ENCODE measurements around the gene UBASH3A.

Gene UBASH3A

DNA sequence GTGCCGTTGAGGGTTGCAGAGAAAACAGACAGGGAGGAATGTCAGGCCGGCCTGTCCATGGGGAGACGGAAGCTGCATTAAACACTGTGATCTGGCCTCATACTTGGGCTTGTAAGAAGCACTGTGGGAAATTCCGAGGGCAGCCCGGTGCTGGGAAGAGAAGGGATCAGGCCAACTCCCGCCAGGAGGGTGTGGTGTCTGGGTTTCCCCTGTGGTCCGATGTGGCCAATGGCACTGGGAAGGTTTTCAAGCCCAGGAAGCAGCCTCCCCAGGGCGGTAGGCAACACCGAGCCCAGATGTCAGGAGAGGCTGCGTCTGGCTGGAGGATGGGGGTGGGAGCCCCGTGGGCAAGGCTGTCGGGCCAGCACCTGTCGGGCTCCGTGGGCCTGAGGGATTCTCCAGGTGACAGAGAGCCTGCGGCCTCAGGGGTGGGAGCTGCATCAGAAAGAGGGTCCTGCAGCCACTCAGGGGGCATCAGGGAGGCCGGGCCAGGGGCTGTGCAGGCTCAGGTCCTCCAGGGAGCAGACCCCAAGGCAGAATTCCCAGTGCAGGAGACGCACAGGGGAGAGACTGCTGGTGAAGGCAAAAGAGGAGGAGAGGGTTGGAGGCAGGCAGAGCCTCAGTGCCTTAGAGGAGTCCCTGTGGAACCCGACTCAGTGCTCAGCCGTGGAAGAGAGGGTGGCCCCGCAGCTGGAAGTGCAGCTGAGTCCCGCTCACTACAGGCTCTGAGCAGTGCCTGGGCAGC lies 8.4 kb downstream of the UBASH3A start:
- DNase-seq: no peak

DNA sequence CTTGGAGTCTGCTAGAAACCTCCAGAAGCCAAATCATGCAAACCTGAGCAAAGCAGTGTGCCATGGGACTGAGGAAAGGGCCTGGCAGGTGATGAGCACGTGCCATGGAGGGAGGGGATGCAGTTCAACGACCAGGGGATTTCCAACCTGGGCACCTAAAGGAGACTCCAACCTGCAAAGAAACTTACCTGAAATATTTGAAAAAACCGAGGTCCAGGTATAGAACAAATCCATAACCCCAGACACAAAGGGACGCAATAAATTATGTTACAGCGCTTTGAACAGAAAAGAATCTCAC lies 8.9 kb downstream of the UBASH3A start:
- no peak for DNase-seq

DNA sequence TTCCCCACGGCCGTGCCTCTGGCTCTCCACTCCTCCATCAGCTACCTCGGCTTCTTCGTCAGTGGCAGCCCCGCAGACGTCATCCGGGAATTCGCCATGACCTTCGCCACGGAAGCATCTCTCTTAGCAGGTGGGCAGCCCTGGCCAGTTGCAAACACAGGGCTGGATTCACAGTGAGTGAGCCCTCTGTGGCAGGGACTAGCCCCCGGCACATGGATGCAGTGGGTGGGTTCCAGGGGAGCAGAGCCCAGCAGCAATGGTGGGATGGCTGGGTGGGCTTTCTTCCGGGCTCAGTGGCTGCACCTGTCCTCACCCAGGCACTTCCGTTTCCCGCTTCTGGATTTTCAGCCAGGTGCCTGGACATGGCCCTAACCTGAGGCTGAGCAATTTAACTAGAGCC lies 9.4 kb downstream of the UBASH3A start:
- no peak for DNase-seq

DNA sequence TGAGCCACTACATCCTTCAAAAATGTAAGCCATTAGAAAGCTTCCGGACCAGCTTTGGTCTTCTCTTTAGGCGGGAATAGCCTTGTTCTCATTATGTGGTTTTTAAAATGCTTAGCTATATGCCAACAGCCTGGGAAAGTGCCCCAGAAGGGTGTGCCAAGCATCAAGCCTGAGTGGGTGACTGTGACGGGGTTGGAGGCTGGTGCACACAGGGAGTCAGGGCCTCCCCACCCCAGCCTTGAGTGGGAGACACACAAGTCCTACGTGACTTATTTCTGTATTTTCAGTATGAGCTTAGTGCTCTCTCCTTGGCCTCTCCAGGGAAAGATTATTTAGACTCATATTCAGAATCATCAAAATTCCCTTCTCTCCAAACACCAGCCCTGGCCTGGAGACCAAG lies 9.8 kb downstream of the UBASH3A start:
- no peak for DNase-seq

DNA sequence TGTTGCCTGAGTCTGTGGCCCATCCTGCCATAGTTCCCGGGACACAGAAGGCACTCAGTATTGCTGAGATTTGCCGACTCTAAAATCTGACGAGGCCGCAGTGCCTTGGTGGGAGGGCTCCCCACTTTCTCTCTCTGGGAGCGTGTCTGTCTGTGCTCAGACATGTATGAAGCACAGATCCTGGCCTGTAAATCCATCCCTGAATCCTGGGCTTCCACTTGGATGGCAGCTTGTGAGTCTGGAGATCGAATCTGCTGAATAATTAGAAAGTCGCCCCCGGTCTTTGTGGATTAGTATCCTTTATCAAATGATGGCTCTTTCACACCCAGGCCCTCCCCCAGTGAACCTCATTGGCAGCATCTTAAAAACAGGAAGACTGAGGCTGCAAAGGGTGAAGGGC lies 10.4 kb downstream of the UBASH3A start:
- DNase-seq: no peak

DNA sequence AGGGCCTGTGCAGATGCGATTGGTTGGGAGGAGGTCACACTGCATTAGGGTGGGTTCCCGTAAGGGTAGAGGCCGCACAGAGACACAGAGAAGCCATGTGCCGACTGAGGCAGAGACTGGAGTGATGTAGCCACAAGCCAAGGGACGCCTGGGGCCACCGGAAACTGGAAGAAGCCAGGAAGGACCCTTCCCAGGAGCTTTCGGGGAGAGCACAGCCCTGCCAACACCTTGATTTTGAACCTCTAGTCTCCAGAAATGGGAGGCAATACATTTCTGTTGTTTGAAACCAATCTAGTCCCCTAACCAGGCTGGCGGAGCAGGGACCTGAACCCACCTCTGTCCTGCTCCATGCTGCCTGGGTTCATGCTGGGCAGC lies 10.8 kb downstream of the UBASH3A start:
- DNase-seq: no peak

DNA sequence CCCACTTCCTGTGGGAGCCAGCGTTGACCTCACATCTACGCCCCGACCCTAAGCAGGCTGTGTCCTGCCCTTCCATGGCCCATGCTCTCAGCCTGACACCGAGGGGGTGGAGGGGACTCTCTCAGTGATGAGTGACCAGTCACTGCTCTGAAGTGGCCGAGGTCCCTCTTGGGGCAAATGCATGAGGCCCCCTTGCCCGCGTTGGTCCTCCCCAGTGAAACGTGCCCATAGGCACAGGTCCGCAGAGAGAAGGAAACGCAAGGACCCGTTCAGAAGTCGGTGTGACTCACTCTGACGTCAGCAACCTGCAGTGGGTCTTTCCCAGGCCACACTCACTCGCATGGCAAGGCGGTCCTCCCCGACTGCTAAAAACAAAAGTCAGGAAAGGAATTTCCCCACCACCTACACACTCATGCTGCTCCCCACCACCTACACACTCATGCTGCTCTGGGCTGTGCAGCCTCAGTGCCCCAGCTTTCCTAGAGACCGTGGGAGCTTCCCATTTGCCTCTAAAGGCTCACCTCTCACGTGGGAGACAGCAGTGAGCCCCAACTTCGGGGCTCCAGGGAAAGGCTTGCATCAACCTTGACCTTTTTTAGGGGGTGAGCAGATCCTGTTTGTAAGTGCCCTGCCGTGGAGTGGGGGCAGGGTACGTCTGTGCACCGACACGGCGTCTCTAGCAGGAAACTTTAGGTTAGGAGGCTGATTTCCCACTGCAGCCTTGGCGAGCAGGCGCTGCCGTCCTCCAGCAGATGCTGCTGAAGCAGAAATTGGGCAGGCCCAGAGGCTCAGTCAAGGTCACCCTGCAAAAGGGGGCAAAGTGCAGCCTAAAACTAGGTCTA lies 11.4 kb downstream of the UBASH3A start:
- DNase-seq: no peak

DNA sequence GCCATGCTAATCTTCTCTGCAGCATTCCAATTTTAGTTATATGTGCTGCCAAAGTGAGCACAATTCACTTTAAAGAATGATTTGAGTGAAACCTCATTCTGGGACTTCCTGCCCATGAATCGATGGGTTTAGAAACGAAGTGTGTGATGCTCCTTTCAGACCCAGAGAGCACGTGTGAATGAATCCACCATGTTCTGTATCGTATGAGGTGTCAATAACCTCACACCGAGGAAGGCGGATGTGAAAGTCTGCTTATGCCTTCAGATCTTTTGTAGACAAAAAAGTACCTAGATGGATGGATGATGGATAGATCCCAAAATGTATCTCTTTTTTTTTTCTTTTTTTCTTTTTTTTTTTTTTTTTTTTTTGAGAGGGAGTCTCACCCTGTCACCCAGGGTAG lies 13.8 kb downstream of the UBASH3A start:
- no peak for DNase-seq

DNA sequence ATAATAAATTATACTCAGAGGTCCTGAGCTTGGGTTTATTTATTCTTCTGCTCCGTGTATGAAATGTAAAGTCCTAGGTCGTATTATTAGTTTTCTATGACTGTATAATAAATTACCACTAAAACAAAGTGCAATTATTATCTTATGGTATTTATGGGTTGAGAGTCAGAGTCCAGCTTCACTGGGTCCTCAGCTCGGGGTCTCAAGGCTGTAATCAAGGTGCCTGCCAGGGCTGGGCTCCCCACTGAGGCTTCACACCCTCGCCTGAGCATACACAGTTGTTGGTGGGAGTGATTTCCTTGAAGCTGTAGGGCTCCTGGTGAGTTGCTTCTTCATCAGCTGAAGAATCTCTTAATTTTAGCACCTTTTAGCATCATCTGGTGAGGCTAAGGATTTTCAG lies 15.2 kb downstream of the UBASH3A start:
- DNase-seq: no peak

DNA sequence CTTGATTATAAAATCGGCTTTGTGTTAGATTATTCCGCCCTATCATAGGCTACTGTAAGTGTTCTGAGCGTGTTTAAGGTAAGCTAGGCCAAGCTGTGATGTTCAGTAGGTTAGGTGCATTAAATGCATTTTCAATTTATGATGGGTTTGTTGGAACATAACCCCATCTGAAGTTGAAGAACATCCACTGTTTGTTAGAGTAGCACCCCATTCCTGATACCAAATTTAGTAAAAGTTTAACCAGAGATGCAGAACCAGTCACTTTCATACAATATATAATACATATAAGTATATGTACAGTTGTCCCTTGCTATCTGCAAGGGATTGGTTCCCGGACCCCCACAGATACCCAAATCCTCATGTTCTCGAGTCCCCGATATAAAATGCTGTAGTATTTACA lies 16.1 kb downstream of the UBASH3A start:
- no peak for DNase-seq

DNA sequence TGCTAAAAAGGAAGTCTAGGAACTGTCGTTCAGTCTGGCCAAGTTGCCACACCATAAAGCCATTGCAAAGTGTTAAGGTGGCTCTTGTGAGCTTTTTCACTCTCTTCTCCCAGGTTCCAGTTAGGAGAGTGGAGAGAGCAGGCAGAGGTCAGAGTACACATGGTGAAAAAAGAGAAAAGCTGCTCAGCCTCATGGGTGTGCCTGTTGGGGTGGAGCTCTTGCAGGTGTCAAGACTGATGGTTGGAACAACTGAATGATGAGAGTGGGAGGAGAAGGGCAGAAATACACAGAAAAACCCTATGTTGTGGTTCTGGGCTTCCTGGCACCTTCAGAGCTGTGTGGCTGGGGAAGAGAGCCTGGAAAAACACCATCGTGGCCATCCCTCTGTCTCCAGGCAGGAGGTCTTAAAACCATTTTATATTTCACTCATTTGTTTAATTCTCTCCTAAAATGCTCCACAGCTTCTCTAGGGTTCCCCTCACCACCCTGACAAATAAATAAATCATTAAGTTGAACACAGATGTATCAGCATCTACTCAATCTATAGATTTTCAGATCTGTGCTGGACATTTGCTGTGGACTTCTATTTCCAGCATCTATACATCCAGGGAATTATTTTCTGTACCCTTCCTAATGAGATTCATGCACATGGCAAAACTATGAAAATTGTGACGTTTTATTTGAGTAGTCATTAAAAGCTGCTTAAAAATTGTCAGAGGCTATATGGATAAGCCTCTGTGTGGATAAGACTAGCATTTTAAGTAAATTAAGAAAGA lies 17.5 kb downstream of the UBASH3A start:
- DNase-seq: no peak

DNA sequence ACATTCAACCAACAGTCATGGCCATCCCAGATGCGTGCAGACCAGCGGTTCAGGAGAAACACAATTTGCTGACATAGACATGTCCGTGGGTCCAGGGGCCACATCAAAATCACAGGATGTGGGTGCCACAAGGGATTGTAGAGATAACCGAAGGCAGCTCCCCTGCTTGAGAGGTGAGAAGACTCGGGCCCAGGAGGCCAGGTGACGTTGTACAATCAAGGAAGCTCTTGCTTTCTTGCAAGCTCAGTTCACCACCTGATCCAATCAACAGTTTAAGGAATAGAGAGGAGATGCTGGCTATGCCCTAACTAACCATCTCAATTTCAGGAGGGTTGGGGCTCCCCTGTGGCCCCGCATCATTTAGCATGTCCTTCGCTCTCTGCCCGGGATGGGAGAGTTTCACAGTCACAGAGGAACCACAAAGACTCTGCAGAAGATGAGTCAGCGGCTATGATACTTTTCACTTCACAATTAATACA lies 19.5 kb downstream of the UBASH3A start:
- peak; percentile 35 for DNase-seq

DNA sequence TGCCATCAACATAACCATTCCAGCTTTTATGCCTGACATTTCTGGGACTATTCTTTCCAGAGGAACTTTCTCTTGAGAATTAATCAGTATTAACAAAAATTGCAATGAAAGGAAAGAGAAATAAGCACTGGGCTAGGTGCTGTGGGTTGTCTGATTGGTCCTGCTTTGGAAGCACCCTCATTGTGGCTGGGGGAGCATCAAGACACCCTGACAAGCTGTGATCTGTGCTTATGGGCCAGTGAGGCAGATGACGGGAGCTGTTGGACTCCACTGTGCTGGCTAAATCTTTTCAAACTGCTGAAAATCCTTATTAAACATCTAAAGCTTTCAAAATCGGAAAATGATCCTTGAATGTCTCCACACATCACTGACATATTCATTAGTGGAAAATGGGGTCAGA lies 20.0 kb downstream of the UBASH3A start:
- DNase-seq: no peak

DNA sequence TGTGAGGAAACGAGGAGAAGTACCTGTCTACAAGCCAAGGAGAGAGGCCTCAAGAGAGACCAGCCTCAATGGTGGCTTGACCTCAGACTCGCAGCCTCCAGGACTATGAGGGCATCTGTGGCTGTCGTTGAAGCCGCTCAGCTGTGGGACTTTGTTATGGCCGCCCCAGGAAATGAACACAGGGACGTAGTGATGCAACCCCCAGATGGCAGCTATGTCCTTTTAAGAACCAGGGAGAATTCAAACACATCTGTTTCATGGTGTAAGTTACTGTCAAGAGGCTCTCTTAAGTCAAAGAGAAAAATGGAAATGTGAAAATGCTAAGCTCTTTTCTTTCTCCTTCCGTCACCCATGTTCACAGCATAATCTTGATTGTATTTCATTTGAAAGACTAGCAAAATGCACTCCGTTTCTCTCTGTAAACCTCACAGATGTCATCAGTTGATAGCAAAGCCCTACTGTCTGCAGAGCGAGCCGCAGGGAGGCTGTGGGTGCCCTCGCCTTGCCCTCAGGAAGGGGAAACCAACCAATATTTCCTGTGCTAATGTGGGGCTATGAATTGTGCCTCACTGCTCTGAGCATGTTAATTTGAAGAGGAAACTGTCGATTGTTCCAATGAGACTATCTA lies 21.3 kb downstream of the UBASH3A start:
- DNase-seq: peak; percentile 85

DNA sequence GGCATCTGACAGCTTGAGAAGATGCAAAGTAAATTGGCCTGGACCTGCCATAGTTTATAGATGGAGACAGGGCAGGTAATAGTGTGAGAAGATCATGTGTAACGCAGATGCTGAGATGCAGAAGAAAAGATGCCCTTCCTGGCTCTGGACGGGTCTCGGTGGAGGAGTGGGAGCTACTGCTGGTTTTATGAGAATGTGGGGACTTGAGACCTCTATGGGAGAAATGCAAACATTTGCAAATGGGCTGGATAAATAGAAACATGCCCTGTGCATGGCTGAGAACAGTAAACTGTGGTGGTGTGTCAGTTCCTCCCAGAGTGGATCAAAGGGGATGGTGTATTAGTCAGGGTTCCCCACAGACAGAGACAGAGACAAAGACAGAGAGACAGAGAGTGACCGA lies 21.9 kb downstream of the UBASH3A start:
- DNase-seq: no peak

DNA sequence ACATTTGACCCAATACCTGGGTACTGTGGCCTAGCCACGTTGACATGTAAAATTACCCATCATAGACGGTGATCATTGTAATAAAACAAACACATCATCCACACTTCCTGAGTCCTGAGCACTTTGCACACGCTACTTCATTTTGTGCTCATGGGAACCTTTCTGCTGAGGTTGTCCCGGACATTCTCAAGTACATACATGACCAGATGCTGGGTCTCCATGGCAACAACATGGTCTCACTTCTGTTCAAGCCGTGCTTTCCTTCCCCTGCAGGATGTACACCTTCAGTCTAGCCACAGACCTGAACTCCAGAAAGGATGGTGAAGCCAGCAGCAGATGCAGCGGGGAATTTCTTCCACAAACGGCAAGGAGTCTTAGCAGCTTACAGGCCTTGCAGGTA lies 22.7 kb downstream of the UBASH3A start:
- DNase-seq: no peak

DNA sequence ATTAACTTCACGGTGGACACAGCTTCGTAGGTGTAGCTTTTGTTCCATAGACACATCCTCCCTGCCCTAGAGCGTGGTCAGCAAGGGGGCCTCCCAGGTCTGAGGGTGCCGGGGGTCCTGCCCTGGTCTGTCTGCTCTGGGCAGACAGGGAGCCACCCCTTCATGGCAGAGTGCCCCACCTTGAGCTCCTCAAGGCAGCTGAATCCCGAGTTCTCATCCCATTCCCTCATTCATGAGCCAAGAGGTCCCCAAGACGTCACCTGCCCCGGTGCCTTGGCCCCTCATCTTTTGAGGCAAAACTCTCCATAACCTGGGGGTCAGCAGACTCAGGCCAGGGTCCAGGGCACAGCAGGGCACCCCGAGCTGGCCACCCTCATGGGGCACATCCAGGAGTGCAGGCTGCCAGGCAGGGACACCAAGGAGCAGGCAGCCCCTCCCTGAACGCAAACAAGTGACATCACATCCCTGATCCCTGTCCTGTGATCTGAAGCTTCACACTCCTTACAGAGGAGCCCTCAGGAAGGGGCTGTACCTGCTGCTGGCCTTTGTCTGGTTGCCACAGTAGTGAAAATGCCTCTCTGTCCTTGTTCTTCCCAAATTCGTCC lies 23.3 kb downstream of the UBASH3A start:
- no peak for DNase-seq

DNA sequence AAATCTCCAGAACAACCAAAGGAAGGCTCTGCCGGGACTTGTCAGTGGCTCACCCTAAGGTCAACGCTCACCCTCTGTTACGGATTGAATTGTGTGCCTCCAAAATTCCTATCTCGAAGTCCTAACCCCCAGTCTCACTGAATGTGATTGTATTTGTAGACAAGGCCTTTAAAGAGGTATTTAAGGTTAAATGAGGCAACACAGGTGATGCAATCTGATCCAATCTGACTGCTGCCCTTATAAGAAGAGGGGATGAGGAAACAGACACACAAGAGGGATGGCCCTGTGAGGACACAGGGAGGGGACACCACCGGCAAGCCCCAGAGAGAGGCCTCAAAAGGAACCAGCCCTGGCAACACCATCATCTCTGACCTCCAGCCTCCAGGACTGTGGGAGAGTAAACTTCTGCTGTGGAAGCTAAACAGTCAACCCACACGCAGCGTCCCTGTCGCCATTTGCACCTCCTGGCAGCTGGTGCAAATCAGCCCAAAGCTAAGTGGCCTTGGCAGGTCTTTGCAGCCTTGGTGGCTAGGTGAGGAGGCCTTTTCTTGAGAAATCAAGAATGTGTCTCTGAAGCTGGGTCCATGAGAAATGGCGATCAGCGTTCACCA lies 24.2 kb downstream of the UBASH3A start:
- no peak for DNase-seq

DNA sequence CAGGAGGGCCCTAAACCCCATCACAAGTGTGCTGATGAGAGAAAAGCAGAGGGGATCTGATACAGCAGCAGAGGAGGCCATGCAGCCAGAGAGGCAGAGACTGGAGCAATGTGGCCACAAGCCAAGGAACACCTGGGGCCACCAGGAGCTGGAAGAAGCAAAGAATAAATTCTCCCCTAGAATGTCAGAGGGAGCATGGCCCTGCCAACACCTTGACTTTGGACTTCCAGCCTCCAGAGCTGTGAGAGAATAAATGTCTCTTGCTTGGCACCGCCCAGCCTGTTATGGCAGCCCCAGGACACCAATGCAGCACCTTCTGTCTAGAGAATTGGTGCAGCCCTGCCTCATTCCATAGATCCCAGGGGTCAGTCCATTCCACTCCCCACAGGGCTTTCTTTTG lies 25.3 kb downstream of the UBASH3A start:
- DNase-seq: no peak

DNA sequence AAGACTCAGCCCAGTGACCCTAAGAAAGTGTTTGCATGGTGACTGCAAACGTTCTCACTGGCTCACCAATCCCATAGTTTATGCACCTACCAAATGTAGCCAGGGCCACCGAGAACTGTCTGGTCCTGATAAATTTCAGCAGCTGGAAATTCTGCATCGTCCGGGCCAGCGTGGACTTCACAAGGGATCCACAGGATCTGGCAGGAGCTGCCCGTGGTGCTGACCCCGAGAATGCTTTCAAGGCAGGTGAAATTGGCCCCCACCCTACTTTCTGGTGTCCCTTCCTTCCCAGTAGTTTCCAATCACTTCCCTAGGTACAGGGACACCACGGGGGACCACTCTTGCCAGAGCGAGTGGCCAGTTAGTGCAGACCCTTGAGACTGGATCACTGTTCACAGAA lies 26.2 kb downstream of the UBASH3A start:
- no peak for DNase-seq

DNA sequence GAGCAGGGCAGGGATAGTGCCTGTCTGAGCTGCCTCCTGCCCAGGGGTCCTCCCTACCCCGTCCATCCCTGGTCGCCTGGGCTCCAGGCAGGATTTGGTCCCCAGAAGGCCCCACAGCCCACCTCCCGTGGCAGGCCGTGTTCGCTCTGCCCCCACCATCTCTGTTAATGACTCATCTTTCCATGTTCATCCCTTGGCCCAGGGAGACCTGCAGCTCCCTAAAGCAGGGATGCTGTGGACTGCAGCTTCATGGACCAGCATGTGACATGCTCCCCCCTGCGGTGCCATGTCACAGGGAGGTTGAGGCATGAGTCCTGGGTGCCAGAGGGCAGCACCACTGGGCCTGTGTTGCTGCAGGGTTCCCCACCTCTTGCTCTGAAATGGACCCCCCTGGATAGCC lies 26.8 kb downstream of the UBASH3A start:
- no peak for DNase-seq

DNA sequence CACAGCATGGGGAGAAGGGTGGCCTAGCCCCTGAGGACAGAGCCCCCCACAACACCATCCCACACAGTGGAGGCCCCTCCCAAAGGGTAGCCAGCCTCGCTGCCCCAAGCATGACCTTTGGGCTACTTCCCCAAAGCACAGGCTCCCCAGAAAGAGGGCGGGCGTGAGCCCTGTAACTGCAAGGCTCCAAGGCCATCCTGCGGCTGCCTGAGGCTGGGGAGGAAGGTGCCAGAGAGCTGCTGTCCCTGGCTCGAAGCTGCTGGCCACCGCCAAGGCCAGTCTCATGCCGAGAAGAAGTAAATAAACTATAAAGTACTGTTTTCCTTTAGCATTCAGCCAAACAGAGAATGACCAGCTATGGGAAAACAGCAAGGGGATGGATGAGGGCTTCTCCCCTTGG lies 27.5 kb downstream of the UBASH3A start:
- DNase-seq: no peak

DNA sequence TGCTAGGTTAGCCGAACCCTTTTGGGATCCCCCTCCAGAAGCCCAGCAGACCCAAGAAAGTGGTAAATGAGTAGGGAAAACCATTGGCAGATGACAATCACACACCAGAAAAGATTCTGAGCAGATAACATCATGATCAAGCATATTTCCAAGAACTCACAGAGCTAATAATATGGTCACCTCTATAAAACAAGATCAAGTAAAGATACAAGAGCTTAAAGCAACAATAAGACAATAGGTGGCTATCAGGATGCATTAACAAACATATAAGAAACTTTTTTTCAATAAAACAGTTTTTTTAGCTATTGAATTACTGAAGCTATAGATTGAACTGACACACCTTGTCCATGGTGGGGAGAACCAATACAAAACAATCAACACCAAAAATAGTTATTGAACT lies 29.0 kb downstream of the UBASH3A start:
- no peak for DNase-seq
